GM12874 (cell line): Measurements from ENCODE around the gene ZSWIM1.

ENCODE experiments used
- TF ChIP-seq, protein P1 (sequence below): IDR thresholded peaks from 2 replicates; pipeline ENCODE4 v1.5.1; 2011; ENCODE audit warnings: low read depth, mild to moderate bottlenecking, control low read depth, low read length, moderate library complexity; ENCODE audit not compliant: insufficient read depth

ZSWIM1 gene

DNA sequence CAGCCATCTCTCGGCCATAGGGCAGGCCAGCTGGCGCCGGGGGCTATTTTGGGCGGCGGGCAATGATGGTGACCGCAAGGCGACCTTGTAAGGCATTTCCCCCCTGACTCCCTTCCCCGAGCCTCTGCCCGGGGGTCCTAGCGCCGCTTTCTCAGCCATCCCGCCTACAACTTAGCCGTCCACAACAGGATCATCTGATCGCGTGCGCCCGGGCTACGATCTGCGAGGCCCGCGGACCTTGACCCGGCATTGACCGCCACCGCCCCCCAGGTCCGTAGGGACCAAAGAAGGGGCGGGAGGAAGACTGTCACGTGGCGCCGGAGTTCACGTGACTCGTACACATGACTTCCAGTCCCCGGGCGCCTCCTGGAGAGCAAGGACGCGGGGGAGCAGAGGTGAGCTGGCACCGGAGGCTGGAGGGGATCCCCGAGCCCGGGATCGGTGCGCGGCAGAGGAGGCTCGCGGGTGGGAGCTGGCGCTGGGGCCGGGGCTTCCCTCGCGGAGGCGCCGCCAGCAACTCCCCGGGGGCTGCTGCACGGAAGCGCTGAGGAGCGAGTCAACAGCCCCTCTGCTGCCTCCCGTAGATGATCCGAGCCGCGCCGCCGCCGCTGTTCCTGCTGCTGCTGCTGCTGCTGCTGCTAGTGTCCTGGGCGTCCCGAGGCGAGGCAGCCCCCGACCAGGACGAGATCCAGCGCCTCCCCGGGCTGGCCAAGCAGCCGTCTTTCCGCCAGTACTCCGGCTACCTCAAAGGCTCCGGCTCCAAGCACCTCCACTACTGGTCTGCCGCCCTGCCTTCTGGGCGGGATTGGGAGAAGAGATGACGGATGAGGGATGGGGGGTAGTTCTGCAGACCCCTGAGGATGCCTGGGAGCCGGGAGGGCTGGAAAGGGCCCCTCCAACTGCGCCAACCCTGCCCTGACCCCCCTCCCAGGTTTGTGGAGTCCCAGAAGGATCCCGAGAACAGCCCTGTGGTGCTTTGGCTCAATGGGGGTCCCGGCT is 10.3 kb downstream of the ZSWIM1 start, which contains the start of the genes CTSA and NEURL2:
Gene CTSA, plus strand, starts transcription at position 351 of the 999 bp plus-strand sequence. Its CDS starts 234 bp downstream, at position 585.
Gene NEURL2, minus strand, starts transcription at position 224 of the 999 bp plus-strand sequence. Its CDS starts 217 bp downstream, at position 7.
- TF ChIP-seq, protein P1, sequence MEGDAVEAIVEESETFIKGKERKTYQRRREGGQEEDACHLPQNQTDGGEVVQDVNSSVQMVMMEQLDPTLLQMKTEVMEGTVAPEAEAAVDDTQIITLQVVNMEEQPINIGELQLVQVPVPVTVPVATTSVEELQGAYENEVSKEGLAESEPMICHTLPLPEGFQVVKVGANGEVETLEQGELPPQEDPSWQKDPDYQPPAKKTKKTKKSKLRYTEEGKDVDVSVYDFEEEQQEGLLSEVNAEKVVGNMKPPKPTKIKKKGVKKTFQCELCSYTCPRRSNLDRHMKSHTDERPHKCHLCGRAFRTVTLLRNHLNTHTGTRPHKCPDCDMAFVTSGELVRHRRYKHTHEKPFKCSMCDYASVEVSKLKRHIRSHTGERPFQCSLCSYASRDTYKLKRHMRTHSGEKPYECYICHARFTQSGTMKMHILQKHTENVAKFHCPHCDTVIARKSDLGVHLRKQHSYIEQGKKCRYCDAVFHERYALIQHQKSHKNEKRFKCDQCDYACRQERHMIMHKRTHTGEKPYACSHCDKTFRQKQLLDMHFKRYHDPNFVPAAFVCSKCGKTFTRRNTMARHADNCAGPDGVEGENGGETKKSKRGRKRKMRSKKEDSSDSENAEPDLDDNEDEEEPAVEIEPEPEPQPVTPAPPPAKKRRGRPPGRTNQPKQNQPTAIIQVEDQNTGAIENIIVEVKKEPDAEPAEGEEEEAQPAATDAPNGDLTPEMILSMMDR: no peak

DNA sequence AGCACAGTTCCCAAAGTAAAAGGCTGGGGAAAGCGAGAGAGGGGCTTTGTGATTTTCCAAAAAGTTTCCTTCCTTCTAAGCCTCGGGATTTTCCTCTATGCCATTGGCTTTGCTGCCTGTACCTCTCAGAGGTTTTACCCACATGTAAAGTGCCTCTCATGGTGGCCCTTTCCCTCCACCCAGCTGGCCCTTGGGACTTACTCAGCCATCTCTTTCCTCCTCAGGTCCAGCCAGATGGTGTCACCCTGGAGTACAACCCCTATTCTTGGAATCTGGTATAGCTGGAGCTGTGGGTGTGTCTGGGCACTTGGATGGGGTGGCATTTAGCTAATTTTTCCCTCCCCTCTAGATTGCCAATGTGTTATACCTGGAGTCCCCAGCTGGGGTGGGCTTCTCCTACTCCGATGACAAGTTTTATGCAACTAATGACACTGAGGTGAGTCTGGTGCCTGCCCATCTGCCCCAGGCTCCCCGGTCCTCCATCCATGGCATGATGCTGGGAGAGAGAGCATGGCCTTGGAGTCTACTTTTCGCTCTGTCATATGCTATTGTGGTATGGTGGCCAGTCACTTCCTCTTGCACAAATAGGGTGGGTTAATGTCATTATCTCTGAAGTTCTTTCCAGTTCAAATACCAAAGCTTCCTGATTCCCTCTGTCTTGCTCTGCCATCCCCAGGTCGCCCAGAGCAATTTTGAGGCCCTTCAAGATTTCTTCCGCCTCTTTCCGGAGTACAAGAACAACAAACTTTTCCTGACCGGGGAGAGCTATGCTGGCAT is 11.2 kb downstream of the ZSWIM1 start:
- TF ChIP-seq, protein P1: no peak

DNA sequence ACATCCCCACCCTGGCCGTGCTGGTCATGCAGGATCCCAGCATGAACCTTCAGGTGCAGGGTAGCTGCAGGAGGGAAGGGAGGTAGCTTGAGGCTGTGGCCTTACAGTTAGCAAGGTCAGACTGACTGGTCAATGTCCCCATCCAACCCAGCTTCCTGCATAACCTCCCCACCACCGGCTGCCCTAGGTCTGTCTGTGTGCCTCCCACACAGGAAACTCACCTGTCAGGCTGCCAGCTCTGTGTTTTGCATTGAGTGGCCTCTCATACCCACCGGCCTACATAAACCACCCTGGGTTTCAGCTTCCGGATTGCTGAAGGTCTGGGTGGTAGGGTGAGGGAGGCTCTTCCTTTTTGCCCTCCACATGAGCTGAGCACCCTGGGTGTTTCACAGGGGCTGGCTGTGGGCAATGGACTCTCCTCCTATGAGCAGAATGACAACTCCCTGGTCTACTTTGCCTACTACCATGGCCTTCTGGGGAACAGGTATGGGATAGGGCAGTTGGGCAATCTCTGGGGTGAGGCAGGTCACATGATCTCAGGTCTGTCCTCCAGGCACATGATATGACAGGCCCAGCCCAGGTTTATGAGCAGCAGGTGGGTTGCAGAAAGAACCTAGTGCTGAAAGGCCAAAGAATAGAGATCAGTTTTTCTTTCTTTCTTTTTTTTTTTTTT is 11.9 kb downstream of the ZSWIM1 start:
- TF ChIP-seq, protein P1: no peak

DNA sequence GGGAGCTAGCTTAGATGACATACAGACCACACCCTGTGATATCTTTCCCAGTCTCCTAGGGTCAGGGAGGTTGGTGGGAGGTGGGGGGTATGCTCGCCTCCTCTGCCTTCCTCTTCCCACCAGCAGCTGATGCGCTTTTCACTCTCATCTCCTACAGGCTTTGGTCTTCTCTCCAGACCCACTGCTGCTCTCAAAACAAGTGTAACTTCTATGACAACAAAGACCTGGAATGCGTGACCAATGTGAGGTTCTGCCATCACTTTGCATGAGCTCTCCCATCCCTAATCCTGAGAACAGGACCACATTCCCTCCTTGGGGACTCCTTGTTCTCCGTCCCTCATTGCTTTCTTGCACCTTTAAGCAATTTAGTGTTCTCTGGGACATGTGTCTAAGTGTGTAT is 12.8 kb downstream of the ZSWIM1 start:
- TF ChIP-seq, protein P1: no peak

DNA sequence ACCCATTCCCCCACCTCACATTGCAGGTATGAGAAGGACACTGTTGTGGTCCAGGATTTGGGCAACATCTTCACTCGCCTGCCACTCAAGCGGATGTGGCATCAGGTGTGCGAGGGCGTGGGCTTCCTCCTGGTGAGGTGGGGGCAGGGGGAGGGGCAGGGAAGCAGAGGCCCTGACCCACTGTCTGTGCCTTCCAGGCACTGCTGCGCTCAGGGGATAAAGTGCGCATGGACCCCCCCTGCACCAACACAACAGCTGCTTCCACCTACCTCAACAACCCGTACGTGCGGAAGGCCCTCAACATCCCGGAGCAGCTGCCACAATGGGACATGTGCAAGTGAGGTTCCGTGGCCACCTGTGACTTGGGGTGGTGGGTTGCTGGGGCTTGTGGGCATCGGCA is 13.8 kb downstream of the ZSWIM1 start:
- TF ChIP-seq, protein P1: no peak

DNA sequence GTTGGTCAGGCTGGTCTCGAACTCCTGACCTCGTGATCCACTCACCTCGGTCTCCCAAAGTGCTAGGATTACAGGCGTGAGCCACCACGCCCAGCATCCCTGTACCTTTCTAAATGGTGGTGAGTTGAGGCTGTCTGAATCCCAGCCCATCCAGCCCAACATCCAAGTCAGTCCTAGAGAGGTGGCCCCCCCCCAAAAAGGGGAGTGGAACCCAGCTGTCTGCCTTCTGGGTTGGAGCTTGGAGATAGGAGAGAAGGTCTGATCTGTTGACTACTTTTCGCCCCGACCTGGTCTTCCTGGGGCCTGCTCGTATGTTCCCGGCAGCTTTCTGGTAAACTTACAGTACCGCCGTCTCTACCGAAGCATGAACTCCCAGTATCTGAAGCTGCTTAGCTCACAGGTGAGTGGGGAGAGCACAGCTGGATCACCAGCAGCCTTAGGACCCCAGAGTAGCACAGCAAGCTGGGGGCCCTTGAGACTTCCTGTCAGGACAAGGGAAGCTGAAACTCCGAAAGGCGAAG is 15.7 kb downstream of the ZSWIM1 start:
- TF ChIP-seq, protein P1: no peak
